Pancreas (tissue), 10 donors: ENCODE results near the gene INPP4B. TPM values are rescaled to one million over a fixed set of nuclear protein-coding genes. Genes with fewer than 3 reads are reported as not detected.

Source experiments
- ATAC-seq, 4 donors: fragments of 200-7000 bp; cut with Tn5 transposase; one replicate each; pipeline versions ENCODE4 v1.8.0 to v1.9.1; 2020; ENCODE audit warnings: mild to moderate bottlenecking in 4 of 4, moderate library complexity in 4 of 4
- DNase-seq, 6 donors: peaks; one replicate each; pipeline ENCODE4 v3.0.0-alpha.2; 2020
- FAIRE-seq: peaks from 2 replicates; lab custom pipeline; 2012; peaks lifted over from hg19 to GRCh38; lab: Jason Lieb, UNC
- H3K27ac ChIP-seq, 4 donors: fragments of 200-600 bp; sonication (generic); 1 replicate in 3 of 4; 2 replicates in 1 of 4; pipeline versions ENCODE4 v1.5.0 to v1.8.0; 2020
- H3K27me3 ChIP-seq, 4 donors: fragments of 200-600 bp; one replicate each; pipeline ENCODE4 v1.8.0; 2021
- H3K36me3 ChIP-seq, 3 donors: fragments of 200-600 bp; sonication (generic) in 1 of 3; one replicate each; pipeline versions ENCODE4 v1.5.0 to v1.8.0; 2020 to 2021
- H3K4me1 ChIP-seq, 3 donors: fragments of 200-600 bp; one replicate each; pipeline ENCODE4 v1.8.0; 2021
- H3K4me3 ChIP-seq, 4 donors: fragments of 200-600 bp; sonication (generic) in 2 of 4; one replicate each; pipeline versions ENCODE4 v1.5.0 to v1.8.0; 2020 to 2021
- H3K9me3 ChIP-seq, 4 donors: fragments of 200-600 bp; one replicate each; pipeline ENCODE4 v1.8.0; 2021
- WGBS, 2 donors: extraction: QIAGEN DNeasy Blood & Tissue Kit; methylation state at CpG; one replicate each; pipeline ENCODE4 v1.1.7; 2013; 5-methylcytosine and 5-hydroxymethylcytosine counted together
- intact Hi-C, 3 donors: fragments of 100-400 bp; cut with DNase I; formaldehyde crosslinking; loops; one replicate each; pipeline versions ENCODE4 v1.11.1 to v1.14.2; 2022
- polyA plus RNA-seq, 2 donors: library from polyadenylated mRNA; stranded (reverse); fragments of 200-250 nt; gene quantifications; one replicate each; pipeline ENCODE4 v1.2.3, GENCODE V29; 2013
- total RNA-seq, 6 donors: library from RNA; stranded (reverse); fragmentation: NEBNext Ultra II Directional in 4 of 6; extraction: Animal tissue kit (Norgen Biotek cat#: 25700) in 4 of 6; gene quantifications; one replicate each; pipeline versions ENCODE4 v1.2.1 to v1.2.4, GENCODE V29; 2021 to 2023
- TF ChIP-seq, protein P1 (sequence below), 4 donors: fragments of 200-600 bp; sonication (generic) in 3 of 4; IDR thresholded peaks; one replicate each; pipeline versions ENCODE4 v1.5.0 to v1.8.0; 2021; ENCODE audit warnings: antibody characterized with exemption in 4 of 4
- donor health status: healthy with polysubstance abuse.
- donor health status: DM: no; HTN: no; CAD: no; lungs with moderate emphysema.
- donor health status: DM: no; HTN: no; CAD: no.
- donor health status: control.
- donor health status: control.
- donor health status: Bipolar disorder and iron deficiency.
- donor health status: DM: yes; HTN: yes; CAD: no.
- donor health status: DM: no; HTN: no; CAD: no.
- donor health status: DM: no; HTN: no; CAD: no.
- donor health status: DM: yes; HTN: yes; CAD: no.

The INPP4B gene
- total and polyA plus RNA-seq, 8 donors: 1.2 to 12.9 (median 5.5) TPM

- 44 to 50% methylated on average over 1 of the region's 1 CpG for WGBS, 2 donors
- H3K4me3 ChIP-seq: no peak overlapping the region
- intact Hi-C loops: no loop called here
- no peak for ATAC-seq
- no peaks in the 10 kb centered on the region for H3K27me3 ChIP-seq
- FAIRE-seq: no peak
- no peaks in the 10 kb centered on the region for H3K36me3 ChIP-seq
- no peak overlapping the region for H3K27ac ChIP-seq
- no peak for DNase-seq
- H3K9me3 ChIP-seq: no peaks in the 10 kb centered on the region
- no peaks in the 10 kb centered on the region for H3K4me1 ChIP-seq
- TF ChIP-seq, protein P1, sequence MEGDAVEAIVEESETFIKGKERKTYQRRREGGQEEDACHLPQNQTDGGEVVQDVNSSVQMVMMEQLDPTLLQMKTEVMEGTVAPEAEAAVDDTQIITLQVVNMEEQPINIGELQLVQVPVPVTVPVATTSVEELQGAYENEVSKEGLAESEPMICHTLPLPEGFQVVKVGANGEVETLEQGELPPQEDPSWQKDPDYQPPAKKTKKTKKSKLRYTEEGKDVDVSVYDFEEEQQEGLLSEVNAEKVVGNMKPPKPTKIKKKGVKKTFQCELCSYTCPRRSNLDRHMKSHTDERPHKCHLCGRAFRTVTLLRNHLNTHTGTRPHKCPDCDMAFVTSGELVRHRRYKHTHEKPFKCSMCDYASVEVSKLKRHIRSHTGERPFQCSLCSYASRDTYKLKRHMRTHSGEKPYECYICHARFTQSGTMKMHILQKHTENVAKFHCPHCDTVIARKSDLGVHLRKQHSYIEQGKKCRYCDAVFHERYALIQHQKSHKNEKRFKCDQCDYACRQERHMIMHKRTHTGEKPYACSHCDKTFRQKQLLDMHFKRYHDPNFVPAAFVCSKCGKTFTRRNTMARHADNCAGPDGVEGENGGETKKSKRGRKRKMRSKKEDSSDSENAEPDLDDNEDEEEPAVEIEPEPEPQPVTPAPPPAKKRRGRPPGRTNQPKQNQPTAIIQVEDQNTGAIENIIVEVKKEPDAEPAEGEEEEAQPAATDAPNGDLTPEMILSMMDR (IDR thresholded peaks at IDR 0.05): no peak
Observed at GRCh38 chr4:142781114-142781513, 65.0 kb downstream of the INPP4B start.

DNA sequence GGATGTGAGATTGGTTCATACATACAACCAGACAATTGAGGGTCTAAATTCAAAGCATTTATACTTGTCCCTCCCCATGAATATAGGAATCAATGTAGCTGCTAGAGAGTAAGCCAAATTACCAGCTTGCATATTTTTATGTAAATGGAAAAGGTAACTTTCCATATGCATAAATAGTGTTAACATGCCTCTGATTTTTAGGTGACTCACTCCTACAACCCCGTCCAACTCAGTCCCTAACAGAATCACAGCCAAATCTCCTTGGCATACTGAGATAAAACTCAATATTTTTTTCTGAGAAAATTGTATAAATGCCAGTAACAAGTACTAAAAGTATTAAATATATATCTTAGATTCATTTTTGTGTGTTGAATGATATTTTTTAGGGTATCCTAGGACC, 67.2 kb downstream of the INPP4B start:
- no peaks in the 10 kb centered on the region for H3K4me1 ChIP-seq
- intact Hi-C loops: no loop called here
- H3K27me3 ChIP-seq: no peaks in the 10 kb centered on the region
- TF ChIP-seq, protein P1 (IDR thresholded peaks at IDR 0.05): no peak
- no peaks in the 10 kb centered on the region for H3K9me3 ChIP-seq
- no peak overlapping the region for H3K27ac ChIP-seq
- DNase-seq (no peak), FAIRE-seq (no peak), ATAC-seq (no peak)
- no peaks in the 10 kb centered on the region for H3K36me3 ChIP-seq
- 63 to 80% methylated on average over 1 of the region's 1 CpG for WGBS, 2 donors
- no peak overlapping the region for H3K4me3 ChIP-seq

DNA sequence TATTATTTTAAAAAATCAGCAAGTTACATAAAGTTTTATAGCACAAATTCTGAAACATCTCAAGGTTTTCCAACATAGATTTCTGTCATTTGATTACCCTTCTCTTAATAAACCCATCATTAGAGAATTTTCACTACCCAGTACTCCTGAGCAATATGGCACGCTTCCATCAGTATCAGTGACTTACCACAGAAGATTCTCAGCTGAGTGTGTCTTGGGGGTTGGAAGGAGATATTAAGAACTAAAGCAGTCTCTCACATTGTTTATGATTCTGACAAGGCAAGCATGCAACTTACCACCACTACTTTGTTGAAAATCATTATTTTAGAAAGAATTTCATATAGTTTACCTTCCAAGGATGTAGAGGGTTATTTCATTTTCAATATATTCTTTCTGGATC, 67.7 kb downstream of the INPP4B start:
- TF ChIP-seq, protein P1 (IDR thresholded peaks at IDR 0.05): no peak
- Histone ChIP-seq H3K27ac (no peak overlapping the region), H3K27me3 (no peaks in the 10 kb centered on the region), H3K4me3 (no peak overlapping the region), H3K9me3 (no peaks in the 10 kb centered on the region), H3K4me1 (no peaks in the 10 kb centered on the region), H3K36me3 (no peaks in the 10 kb centered on the region)
- FAIRE-seq: no peak
- intact Hi-C loops: no loop called here
- no peak for ATAC-seq
- WGBS, 2 donors: 82 to 97% methylated on average over 1 of the region's 1 CpG
- DNase-seq: no peak

DNA sequence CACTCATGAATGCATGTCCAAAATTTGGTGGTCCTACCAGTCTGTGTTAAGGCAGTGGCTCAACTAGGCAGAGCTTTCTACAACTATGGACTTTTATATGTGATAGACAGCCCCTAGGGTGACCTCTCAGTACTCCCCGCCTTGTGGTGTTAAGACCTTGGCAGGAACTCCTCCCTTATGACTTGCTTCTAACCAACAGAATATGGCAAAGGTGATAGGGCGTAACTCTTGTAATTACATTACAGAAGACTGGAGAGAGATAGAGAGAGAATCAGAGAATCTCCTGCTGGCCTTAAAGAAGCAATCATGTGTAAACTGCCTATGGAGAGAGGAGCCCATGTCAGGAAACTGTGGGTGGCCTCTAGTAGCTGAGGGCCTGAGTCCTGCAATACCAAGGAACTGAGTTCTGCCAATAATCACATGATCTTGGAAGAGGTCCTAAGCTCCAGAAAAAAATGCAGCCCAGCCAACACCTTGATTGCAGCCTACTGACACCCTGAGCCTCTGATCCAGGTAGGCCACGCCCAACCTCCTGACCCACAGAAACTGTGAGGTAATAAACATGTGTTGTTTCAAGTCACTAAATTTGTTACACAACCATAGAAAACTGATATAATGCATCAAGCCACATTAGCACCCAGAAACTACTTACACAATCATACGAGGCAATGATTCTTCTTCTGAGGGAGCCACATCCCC, 68.9 kb downstream of the INPP4B start:
- TF ChIP-seq, protein P1 (IDR thresholded peaks at IDR 0.05): no peak
- intact Hi-C loops: no loop called here
- DNase-seq (peak in 3 of 6 donors; percentile 2 to 27 (median 24)), ATAC-seq (peak in 1 of 4 donors; percentile 35), FAIRE-seq (no peak)
- no peaks in the 10 kb centered on the region for H3K9me3 ChIP-seq
- H3K4me3 ChIP-seq: no peak overlapping the region
- H3K27me3 ChIP-seq: no peaks in the 10 kb centered on the region
- no peaks in the 10 kb centered on the region for H3K36me3 ChIP-seq
- 83 to 85% methylated on average over 4 of the region's 4 CpGs for WGBS, 2 donors
- H3K27ac ChIP-seq: no peak overlapping the region
- H3K4me1 ChIP-seq: no peaks in the 10 kb centered on the region

- H3K27me3 ChIP-seq: no peaks in the 10 kb centered on the region
- TF ChIP-seq, protein P1 (IDR thresholded peaks at IDR 0.05): no peak
- H3K27ac ChIP-seq: no peak overlapping the region
- H3K36me3 ChIP-seq: no peaks in the 10 kb centered on the region
- 82 to 92% methylated on average over 2 of the region's 2 CpGs for WGBS, 2 donors
- H3K4me3 ChIP-seq: no peak overlapping the region
- intact Hi-C loops: no loop called here
- no peak for DNase-seq
- ATAC-seq: no peak
- H3K4me1 ChIP-seq: no peaks in the 10 kb centered on the region
- no peaks in the 10 kb centered on the region for H3K9me3 ChIP-seq
- no peak for FAIRE-seq
Observed at GRCh38 chr4:142776026-142776425, 70.1 kb downstream of the INPP4B start.
